NCI-H2081 (cell line): ENCODE results near the gene ZSWIM7.
"Not testable (repeated sequence)": the region's sequence is repeated elsewhere in the genome, so short reads cannot be mapped to it uniquely, and the experiment has no call there.

Experiments used
- DNase-seq, 2 experiments: peaks; one replicate each; lab custom pipeline; 2025; lab: John Stamatoyannopoulos, UW

Gene ZSWIM7

GRCh38 chr17:15957608-15958307, 41.7 kb downstream of the ZSWIM7 start:
- no peak for DNase-seq

- DNase-seq, result no peak
Measured at GRCh38 chr17:15957206-15957605, 42.3 kb downstream of the ZSWIM7 start.

DNA sequence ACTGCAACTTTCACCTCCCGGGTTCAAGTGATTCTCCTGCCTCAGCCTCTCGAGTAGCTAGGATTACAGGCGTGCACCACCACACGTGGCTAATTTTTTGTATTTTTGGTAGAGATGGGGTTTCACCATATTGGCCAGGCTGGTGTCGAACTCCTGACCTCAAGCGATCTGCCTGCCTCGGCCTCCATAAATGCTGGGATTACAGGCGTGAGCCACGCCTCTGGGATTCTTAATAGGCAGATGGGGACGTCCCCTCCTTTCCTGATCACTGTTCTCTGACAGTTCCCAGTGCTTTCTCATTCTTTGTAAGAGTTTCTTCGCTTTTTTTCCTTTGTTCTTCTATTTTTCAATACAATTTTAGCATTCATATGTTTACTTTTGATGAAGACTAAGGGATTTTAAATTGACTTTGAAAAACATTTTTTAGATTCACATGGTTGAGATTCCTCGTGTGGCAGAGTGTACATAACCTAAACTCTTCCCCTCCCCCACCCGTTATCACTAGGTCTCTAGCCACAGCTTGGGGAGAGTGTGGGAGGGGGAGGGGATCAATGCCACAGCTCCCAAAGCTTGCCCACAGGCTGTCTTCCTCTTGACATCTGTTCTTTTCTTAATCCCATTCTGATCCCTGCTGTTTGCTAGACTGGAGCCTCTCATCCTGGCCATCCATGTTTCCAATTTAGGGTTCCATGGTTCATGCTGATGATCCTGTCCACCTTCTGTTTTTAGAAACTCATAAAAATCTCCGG, 43.5 kb downstream of the ZSWIM7 start:
- no peak for DNase-seq

DNA sequence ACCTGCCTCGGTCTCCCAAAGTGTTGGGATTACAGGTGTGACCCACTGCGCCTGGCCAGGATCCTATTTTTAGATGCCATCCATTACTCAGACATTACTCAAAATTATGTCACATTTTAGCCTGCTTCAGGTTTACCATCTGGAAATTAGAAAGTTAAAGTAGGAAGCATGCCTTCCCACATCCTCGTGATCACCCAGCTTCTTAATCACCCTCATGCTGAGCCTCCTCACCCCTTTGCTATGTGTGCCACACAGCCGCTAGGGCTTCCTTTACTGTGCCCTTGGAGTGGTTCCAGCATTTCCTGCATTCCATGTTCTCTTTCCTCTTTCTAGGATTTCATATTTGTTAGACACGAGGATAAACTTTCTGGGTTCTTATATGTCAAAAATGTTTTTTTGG, 45.3 kb downstream of the ZSWIM7 start:
- DNase-seq, result no peak

DNA sequence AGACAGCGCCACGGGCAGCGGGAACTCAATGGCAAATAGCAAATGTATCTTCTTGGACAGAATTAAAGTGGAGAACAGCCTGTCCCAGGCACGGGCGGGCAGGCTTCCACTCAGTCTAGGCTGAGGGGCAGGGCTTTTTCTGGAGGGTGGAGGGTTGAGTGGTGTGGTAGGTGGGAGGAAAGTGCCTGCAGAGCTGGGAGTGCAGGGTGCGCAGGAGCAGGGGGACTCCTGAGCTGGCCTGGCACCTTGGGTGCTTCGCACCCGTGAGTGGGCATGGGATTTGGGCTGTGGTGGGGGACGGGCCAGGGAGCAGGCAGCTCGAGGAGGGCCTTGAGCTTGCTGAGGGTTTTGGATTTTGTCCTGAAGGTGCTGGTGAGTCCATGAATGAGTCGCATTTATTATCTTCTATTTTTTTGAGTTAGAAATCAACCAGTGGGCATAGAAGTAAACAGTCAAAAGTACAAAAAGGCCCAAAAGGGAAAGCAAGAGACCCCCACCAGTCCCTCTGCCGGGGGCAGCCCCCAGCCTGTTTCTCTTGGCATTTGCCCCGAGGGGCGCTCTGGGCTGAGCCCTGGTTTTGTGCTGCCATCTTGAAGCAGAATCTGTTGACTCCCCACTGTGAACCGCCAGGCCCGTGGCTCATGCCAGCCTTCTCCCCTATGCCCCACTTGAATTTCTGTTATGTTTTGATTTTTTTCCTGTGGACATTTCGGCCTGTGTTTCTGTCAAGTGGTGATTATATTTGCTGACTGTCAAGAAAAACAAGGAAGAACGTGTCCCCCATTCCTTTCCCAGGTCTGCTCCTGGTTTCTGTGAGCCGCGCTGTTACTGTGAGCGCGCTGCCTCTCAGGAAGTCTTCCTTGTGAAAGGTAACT, 46.4 kb downstream of the ZSWIM7 start:
- no peak for DNase-seq

GRCh38 chr17:15952048-15952532, 47.4 kb downstream of the ZSWIM7 start:
- no peak for DNase-seq

- DNase-seq, result no peak
Measured at GRCh38 chr17:15951368-15952047, 48.0 kb downstream of the ZSWIM7 start.

DNA sequence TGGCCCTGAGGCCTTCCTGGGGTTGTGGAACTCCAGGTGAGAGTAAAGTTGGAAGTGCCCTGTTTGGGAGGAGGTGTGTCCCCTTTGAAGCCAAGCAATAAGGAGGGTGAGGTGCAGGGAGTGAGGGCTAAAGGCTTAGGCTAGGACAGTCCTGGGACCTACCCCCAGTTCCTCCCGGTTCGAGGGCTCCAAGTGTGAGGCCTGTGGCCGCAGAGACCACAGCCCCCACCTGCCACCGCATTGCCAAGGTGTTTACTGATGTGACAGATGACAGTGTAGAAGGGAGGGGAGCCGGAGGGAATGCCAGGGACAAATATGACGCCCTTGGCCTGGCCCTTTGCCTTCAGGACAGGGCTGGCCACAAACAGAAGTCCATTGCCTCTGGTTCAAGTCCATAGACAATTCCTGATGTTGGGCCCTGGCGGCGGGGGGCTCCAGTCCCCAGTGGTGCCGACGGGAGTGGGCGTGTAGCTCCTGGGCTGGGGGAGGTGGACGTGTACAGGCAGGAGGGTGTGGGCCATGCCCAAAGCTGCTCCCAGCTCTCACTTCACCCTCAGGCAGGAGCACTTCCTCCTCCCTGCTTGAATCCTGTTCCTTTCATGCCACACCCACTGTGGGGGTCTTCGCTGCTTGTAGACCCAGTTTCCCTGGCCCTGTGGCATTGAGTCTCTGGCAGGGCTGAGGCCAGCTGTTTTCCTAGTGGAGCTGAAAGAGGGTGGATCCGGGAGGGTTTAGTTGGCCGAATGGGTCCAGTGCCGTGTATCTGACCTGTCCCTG, 51.3 kb downstream of the ZSWIM7 start:
- no peak for DNase-seq

GRCh38 chr17:15947271-15947670, 52.2 kb downstream of the ZSWIM7 start:
- DNase-seq, result no peak

- DNase-seq, result no peak
Measured at GRCh38 chr17:15946611-15947120, 52.8 kb downstream of the ZSWIM7 start.

DNA sequence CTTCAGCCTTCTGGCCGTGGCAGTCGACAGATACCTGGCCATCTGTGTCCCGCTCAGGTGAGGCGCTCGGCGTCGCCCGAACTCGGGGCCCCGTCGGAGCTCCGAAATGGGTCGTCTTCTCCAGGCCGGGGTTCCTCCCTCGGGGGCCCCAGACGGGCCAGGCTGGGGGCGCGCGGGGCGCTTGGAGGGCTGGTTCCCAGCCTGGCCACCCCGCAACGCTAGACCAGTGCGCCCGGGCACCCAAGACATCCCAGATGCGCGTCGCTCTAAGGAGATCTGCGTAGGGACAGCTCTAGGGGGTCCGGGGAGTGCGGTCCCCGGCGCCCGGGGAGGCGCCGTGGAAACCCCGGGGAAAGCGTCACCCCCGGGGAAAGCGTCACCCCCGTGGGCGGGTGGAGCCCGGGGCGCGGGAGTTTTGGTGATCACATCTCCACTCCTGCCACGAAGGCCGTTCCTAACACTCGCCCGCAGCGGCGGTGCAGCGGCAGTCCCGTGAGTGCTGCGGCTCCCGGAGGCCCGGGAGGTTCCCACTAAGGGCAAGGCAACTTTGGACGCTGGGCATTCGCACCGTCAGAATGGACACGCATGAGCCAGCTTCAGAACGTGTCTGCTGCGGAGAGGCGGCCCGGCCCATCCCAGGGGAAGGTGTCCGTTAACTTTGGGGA, 53.8 kb downstream of the ZSWIM7 start:
- no peak for DNase-seq

DNA sequence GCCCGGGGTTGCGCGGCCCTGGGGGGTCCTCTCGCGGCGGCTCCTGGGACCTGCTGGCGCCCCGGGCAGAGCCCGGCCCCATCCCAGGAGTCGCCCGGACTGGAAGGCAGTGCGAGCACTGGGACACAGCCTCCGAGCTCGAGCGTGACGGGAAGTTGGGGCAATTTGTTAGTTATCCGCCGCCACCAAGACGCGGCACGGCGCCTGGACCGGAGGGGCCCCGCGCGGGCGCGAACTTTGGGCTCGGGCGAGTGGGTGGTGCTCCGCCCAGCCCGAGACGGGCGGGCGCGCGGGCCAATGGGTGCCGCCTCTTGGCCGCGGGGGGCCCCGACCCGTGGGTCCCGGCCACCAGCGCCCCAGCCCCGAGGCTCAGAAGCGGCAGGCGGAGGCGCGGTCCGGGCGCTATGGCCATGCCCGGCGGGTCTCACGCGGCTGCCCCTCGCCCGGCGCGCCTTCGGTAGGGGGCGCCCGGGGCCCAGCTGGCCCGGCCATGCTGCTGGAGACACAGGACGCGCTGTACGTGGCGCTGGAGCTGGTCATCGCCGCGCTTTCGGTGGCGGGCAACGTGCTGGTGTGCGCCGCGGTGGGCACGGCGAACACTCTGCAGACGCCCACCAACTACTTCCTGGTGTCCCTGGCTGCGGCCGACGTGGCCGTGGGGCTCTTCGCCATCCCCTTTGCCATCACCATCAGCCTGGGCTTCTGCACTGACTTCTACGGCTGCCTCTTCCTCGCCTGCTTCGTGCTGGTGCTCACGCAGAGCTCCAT, 54.6 kb downstream of the ZSWIM7 start, which contains the start of gene ADORA2B:
TSS of gene ADORA2B (plus strand) at position 372 of the 768 bp plus-strand sequence. CDS start at position 491, 119 bp downstream.
- peak; percentile 16 to 28 for DNase-seq

DNA sequence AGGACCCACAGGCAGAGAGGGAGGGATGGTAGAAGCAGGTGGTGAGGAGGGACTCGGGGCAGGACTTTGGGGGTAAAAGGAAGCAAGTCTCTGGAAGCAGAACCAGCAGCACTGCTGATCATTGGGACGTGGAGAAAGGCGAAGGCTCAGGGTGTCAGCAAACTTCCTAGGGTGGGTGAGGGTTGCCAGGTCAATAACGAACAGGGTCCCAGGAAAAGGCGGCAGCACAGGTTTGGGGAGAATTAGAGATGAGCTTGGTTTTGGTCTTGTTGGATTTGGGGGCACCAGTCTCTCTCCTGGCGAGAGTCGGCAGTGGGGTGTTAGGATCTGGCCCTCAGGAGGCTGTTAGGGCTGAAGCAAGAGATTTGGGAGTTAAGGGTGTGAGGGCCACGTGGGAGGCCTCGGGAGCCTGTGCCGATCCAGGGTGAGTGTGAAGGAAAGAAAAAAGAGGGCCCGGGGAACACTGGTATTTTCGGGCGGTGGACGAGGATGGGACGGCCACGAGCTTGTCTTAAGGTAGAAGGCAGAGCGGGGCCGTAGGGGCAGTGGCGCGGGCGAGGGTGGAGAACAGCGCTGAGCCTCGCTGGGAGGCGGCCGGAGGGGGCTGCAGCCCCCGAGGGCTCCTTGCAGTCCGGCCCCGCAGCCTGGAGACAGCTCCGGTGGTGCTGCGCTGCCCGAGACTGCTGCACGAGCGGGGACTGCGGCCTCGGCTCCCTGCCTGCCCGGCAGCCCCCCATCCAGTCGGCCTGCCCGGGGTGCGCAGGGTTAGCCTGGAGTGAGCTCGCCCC, 55.3 kb downstream of the ZSWIM7 start:
- no peak for DNase-seq

DNA sequence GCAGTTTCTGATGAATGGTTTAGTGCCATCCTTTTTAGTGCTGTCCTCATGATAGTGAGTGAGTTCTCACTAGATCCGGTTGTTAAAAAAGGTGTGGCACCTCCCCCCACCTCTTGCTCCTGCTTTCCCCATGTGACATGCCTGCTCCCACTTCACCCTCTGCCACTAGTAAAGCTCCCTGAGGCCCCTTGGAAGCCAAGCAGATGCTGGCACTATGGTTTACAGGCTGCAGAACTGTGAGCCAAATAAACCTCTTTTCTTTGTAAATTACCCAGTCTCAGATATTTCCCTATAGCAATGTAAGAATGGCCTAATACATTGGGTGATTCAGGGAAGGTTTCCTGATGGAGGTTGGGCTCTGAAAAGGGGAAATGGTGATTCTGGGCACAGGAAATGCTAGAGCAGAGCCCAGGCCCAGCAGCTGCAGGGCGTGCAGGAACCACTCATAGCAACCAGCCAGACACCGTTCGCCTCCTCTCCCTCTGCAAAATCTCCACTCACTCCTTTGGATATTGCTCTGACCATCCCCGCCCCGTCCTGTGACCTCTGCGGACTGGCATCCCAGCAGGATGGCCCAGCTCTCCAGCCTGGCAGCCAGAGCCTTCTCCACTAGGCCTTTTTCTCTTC, 57.2 kb downstream of the ZSWIM7 start:
- no peak for DNase-seq

- no peak for DNase-seq
Measured at GRCh38 chr17:15941781-15942180, 57.7 kb downstream of the ZSWIM7 start.

DNA sequence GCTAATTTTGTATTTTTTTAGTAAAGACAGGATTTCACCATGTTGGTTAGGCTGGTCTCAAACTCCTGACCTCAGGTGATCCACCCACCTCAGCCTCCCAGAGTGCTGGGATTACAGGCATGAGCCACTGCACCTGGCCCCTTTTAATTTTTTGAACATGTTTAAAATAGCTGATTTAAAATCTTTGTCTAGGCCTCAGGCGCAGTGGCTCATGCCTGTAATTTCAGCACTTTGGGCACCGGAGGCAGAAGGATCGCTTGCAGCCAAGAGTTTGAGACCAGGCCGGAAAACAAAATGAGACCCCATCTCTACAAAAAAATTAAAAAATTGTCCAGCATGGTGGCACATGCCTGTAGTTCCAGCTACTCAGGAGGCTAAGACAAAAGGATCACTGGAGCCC, 63.0 kb downstream of the ZSWIM7 start:
- DNase-seq, result not testable (repeated sequence)

GRCh38 chr17:15935891-15936290, 63.6 kb downstream of the ZSWIM7 start:
- DNase-seq, result no peak

- DNase-seq, result no peak
Measured at GRCh38 chr17:15934866-15935265, 64.6 kb downstream of the ZSWIM7 start.
